HL-60 (cell line): Measurements from ENCODE around the gene FADD.

Source experiments
- GABPA ChIP-seq: IDR thresholded peaks from 2 replicates; pipeline ENCODE4 v1.6.1; 2012; ENCODE audit warnings: low read depth
- POLR2AphosphoS5 ChIP-seq: IDR thresholded peaks from 2 replicates; pipeline ENCODE4 v1.6.1; 2012; ENCODE audit warnings: low read depth
- REST ChIP-seq: IDR thresholded peaks from 2 replicates; pipeline ENCODE4 v1.6.1; 2012; ENCODE audit warnings: low read depth; ENCODE audit not compliant: insufficient replicate concordance
- SPI1 ChIP-seq: IDR thresholded peaks from 2 replicates; pipeline ENCODE4 v1.6.1; 2012; ENCODE audit warnings: low read depth, mild to moderate bottlenecking, borderline replicate concordance
- TF ChIP-seq, protein P1 (sequence below): IDR thresholded peaks from one replicate; pipeline ENCODE4 v1.5.1; 2011; ENCODE audit warnings: low read length, control low read depth, inconsistent platforms; ENCODE audit not compliant: insufficient read depth

- TF ChIP-seq, protein P1, sequence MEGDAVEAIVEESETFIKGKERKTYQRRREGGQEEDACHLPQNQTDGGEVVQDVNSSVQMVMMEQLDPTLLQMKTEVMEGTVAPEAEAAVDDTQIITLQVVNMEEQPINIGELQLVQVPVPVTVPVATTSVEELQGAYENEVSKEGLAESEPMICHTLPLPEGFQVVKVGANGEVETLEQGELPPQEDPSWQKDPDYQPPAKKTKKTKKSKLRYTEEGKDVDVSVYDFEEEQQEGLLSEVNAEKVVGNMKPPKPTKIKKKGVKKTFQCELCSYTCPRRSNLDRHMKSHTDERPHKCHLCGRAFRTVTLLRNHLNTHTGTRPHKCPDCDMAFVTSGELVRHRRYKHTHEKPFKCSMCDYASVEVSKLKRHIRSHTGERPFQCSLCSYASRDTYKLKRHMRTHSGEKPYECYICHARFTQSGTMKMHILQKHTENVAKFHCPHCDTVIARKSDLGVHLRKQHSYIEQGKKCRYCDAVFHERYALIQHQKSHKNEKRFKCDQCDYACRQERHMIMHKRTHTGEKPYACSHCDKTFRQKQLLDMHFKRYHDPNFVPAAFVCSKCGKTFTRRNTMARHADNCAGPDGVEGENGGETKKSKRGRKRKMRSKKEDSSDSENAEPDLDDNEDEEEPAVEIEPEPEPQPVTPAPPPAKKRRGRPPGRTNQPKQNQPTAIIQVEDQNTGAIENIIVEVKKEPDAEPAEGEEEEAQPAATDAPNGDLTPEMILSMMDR = no peak
- no peak for TF ChIP-seq POLR2AphosphoS5
- TF ChIP-seq REST = no peak
- no peak for TF ChIP-seq SPI1
- TF ChIP-seq GABPA = no peak
Observed at GRCh38 chr11:70212227-70212811, 9.2 kb downstream of the FADD start.
